GM21619 (cell line): ENCODE data around the gene CFAP53.
"Not testable (repeated sequence)": the region's sequence is repeated elsewhere in the genome, so short reads cannot be mapped to it uniquely, and the experiment has no call there.

Source experiments
- ATAC-seq: cut with Tn5 transposase; IDR thresholded peaks from one replicate; pipeline ENCODE4 v1.9.1; 2021; ENCODE audit not compliant: unreplicated experiment

CFAP53 gene, protein sequence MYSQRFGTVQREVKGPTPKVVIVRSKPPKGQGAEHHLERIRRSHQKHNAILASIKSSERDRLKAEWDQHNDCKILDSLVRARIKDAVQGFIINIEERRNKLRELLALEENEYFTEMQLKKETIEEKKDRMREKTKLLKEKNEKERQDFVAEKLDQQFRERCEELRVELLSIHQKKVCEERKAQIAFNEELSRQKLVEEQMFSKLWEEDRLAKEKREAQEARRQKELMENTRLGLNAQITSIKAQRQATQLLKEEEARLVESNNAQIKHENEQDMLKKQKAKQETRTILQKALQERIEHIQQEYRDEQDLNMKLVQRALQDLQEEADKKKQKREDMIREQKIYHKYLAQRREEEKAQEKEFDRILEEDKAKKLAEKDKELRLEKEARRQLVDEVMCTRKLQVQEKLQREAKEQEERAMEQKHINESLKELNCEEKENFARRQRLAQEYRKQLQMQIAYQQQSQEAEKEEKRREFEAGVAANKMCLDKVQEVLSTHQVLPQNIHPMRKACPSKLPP

DNA sequence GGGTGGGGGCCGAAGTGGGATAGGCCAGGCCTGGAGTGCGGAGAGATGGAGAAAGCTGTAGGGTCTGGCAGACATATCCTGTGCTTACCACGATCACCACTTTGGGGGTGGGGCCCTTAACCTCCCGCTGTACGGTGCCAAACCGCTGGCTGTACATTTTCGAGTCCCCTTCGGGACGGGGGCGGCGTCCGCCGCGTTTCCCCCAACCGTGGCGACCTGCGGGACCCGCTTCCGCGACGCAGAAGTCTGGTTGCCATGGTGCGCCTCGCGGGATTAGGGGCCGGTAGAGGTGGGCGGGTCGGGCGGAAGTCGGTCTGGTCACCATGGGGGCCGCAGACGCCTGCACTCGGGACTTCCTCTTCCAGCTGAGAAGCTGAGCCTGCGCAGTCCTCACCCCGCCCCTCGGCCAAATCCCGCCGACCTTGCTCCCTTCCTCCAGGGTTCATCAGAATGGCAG lies at the start of gene CFAP53:
Gene CFAP53 (minus strand): TSS at position 248 of the 457 bp plus-strand sequence. CDS start 91 bp downstream, at position 157.
- ATAC-seq = peak; percentile 81

DNA sequence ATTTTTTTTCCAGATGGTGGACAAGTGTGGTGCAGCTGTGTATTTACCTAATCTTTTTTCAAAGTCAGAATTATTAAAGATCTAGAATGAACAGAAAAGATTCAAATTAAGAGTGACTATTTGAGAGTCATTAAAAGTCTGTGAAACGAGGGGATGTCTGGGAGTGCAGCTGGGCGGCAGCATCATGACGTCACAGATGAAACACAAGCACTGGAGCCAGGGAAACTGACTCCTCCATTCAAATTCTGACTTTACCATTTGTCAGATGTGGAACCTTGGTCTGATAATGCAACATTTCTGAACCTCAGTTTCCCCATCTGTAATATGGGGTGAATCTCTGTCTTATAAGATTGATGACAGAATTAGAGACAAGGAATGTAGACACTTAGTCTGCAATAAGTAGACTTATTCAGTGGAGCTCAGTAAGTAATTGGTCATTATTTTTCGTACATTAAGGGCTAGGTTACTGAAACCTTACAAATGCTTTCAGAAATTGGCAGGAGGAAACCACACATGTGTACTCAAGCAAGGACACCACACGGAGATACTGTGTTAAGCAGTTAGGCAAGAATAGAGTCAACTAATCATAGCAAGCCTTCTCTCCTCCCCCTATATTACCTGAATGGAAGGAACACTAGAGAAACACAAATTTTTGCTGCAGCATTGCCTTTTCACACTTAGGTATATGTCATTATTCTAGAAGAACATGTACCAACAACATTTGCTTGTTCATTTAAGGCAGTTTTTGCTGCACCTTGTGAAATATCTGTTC lies 49.0 kb upstream of the CFAP53 start:
- ATAC-seq = peak; percentile 74

DNA sequence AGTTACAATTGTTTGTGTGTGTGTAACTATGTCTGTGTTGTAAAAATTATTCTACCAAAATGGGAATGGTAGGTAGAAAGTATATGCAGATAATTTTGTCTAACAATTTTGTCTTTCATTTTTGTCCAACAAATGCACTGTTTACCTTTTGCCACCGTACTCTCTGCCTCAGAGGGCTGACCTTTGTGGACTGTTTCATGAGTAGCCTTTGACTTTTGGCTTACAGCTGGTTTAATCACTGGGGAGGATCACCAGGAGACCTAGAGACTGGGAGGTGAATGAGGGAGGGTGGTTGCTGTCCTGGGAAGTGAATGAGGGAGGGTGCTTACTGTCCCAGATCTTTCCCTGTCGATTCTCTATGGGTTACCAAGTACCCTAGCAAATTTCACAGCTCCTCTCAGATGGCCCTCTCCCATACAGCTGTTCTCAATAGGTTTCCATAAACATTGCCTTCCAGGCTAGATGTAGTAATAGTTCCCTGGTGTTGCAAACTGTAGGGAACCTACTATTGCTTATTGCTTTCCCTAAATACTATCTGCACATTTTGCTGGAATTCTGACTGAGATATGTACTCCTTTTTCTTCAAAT lies 47.7 kb upstream of the CFAP53 start:
- no peak for ATAC-seq

DNA sequence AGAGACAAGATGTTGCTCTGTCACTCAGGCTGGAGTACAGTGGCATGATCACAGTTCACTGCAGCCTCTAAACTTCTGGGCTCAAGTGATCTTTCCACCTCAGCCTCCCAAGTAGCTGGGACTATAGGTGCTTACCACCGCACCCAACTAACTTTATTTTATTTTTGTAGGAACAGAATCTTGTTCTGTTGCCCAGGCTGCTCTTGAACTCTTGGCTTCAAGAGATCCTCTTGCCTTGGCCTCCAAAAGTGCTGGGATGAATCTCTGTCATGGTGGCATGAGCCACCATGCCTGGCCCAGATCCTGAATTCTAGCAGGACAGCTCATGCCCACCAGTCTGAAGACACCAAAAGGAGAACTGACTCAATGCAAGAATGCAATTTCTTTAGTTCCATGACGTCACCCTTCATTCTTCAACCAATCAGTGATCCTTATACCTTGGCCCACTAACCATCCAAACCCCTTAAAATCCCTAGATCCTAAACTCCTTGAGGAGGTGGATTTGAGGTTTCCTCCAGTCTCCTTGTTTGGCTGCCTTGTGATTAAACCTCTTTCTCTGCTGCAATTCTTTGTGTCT lies 46.8 kb upstream of the CFAP53 start:
- peak; percentile 31 for ATAC-seq

DNA sequence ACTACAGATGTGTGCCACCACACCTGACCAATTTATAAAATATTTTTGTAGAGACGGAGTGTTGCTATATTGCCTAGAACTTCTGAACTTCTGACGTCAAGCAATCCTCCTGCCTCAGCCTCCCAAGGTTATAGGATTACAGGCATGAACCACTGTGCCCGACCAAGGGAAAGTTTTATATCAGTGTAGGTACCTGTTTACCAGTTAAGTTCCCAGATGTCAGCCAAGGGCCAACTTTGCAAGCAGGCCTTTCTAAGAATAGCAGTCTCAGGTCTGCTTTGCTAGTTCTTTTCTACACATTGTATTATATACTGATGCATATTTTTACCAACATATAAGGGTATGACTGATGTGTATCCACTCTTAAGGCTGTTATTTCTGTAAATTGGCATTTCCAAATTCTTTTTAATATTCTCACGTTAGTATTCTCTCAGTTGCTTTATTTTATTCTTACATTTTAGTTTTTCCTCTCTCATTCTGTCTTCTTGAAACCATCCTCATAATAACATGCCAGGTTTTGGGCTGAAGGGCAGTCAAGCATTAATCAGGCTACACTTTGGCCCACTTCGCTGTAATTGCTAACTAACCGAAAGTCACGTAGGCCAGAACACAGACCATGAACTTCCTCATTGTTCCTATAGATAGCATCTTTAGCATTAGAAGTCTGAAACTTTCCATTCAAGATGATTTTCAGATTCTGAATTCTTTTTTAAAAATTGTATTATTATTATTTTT lies 46.2 kb upstream of the CFAP53 start:
- ATAC-seq = peak; percentile 63

DNA sequence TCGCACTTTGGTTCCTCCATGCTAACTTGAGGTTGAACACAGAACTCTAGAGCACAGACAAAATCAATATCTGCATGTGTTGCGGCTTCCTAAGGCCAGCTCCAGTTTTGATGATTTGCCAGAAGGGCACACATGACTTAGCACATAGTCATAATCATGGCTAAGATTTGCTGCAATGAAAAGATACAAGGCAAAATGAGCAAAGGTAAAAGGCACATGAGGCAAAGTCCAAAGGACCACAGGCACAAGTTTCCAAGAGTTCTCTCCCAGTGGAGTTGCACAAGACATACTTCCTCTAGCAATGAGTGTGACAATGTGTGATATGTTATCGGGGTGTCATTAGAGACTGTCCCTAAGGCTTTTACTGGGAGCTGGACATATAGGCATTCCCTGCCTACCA lies 45.4 kb upstream of the CFAP53 start:
- ATAC-seq = no peak

DNA sequence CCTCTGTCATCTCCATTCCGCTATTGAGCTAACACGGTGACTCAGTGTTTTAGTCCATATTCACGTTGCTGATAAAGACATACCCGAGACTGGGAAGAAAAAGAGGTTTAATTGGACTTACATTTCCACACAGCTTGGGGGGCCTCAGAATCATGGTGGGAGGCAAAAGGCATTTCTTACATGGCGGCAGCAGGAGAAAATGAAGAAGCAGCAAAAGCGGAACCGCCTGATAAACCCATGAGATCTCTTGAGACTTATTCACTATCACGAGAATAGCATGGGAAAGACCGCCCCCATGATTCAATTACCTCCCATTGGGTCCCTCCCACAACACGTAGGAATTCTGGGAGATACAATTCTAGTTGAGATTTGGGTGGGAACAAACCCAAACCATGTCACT lies 43.8 kb upstream of the CFAP53 start:
- ATAC-seq = no peak

DNA sequence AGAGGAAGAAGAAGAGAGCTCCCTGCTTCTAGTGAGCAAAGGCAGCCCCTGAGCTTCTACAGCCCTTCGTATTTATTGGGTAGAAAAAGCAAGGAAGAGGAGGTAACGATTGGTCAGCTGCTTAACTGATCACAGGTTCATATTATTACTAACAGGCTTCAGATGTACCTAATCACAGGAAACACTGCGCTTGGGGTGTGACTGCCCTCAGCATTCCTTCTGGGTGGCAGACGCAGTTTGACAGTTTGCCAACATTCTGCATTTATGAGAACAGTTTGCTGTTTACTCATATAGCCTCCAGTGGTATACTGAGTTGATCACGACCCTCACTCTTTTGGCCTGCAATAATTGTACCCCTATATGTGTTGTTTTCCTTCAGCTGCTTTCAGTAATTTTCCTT lies 42.6 kb upstream of the CFAP53 start:
- not testable (repeated sequence) for ATAC-seq

DNA sequence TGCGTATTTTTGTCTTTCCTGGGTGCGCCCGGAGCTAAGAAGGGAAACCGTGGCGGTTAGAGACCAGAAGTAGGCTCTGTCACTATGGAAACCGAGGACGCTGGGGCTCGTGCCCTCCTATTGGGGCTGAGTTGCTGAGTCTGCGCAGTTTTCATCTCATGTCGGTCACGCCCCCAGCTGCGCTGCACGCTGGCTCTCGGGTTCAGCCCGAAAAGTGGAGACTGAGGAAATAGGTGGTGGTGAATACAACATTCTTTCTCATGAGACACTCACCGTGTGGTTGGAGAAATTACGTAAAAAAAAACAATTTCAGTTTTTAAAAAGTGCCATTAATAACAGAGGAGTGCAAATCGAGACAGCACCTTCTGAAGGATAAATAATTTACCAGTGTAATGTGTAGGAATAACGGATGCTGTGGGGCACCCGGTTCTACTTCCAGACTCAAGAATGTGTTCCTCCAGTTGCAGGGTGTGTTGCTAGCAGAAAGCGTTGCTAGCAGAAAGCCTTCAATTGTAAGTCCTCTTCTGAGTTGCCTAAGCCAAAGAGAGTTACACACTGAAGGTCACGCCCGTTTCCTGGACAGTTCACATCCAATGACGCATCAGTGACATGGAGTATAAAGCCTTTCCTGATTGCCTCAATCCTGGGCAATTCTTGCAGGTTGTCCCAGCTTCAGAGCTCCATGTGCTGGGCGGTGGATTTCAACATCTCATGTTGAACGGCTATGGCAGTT lies 41.6 kb upstream of the CFAP53 start:
- peak; percentile 93 for ATAC-seq

DNA sequence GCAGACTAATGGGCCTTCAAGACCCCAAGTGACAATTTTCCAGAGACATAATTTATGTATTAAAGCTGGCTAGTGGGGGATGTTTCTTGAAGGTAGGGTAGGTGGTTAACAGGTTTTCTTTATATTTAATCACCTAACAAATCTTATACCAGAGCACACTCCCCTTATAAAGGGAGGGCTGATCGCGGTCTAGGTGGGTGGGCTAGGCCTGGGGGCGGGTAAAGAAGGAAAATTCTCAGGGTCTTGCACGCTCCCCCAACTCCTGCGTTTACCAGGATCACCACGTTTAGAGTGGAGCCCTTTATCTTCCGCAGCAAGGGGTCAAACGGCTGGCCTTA lies 41.1 kb upstream of the CFAP53 start:
- no peak for ATAC-seq

DNA sequence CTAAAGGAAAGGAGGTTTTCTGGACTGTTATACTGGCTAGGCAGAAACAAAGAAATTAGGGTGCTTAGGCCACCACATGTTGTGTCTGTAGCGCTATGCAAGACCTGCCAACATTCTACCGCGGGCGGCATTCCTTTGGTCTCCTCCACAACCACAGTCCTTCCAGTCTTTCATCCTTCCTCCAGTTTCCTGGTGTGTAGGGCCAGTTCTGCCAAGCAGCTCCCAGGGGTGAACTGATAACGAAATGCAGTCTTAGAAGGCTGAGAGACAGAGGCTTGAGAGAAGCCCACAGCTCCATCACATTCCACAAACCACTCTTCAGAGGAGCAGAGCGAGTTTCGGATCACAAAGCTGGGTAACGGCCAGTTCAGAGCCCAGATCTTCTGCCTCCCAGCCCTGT lies 40.6 kb upstream of the CFAP53 start:
- no peak for ATAC-seq

DNA sequence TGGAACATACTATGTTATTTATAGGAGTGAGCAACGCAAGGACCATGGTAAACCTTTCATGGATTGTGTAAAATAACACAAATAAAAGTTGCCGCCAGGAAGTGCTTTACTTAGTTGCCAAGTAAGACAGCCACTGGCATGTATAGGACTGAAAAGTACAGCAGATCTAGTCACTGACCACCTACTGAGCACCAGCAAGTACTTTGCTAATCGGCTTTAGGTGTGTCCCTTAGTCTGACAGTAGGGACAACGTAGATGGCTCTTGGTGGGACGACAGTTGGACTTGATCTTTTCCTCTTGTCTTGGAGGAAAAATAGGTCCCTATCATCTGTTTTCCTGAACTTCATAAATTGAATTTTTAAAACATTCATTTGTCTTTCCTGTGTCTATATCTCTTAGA lies 34.8 kb upstream of the CFAP53 start:
- ATAC-seq = no peak

DNA sequence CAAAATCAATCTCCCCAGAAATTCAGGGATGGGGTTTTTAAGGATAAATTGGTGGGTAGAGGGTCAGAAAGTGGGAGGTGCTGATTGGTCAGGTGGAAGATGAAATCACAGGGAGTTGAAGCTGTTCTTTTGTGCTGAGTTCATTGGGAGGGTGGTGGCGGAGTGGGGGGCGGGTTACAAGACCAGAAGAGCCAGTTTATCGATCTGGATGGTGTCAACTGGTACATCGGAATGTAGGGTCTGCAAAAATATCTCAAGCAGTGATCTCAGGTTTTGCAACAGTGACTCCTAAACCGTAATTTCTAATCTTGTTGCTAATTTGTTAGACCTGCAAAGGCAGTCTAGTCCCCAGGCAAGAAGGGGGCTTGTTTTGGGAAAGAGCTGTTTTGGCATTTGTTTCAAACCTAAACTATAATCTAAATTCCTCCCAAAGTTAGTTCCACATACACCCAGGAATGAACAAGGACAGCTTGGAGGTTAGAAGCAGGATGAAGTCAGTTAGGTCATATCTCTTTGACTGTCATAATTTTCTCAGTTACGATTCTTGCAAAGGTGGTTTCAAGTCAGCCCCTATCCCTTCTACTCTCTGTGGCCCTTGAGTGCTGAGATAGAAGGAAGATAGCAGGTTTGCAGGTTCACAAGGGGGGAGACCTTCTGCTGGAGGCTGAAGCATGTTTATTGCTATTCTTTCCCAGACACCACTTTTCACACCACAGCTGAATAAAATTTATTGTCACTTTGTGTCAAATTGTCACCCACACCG lies 33.5 kb upstream of the CFAP53 start:
- ATAC-seq = no peak

DNA sequence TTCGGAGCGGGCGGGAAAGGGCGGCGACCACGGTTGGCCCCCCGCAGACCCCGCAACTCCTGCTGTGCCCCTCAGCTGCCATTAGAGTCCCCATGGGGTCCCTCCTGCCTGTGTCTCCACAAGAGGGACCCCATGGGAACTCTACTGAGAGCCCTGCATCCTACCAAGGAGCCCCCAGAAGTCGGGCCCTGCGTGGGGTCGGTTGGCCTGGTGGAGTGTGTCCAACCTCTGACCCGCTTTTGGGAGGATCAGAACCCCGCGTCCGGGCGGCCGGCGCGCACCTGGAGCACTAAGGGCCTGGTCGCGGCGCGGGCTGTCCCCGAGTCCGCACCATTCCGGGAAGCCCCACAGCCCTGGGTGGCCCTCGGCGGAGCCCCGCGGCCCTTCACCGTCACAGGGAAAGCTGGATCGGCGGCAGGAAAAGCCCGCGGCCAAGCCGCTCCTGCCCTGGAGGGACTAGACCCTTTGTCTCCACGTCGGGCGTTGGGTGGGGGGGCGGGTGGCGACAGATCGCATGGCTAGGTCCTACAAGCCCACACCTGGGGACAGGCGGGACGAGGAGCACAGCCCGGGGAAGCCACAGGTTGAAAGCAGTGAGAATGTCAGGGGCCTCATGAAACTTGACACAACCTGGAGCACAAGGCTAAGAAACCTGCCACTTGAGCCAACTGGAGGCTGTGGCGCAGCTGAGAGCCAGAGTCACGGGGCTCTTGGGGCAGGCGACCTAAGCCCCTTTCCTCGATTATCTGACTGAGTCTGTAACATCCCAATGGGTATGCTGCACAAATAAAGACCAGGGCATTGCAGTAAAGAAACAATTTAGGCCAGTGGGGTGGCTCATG lies 32.4 kb upstream of the CFAP53 start:
- ATAC-seq = no peak

DNA sequence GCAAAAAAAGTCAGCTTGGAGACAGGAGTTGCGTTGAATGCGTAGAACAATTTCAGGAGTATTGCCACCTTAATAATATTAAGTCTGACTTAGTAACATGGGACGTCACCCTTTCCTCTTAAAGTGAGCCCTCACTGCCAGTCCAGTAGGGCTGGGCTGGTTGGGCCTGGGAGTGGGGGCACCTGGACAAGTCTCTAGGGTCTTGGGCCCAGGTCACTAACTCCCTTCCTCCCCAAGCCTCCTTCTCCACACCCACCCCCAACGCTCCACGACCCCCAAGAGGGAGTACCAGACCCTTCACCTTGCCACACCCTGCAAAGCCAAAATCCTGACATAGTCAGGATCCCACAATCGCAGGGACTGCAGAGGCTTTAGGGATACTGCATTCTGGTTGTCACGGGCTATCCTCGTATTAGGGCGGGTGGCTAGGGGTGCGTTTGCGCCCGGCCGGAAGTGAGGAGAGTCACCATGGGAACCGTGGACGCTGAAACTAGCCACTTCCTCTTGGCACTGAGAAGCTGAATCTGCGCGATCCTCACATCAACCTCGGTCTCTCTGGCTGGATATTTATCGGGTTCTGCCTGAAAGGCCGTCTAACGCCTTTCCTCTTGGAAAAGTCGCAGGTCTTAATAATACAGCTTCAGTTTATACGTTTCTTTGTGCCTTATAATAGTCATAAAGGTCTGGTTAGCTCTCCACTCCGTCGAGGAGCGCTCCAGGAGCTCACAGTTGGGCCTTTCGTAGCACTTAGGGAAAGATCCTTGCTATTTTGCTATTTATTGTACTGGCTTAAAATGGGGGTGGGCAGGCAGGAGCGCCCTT lies 31.5 kb upstream of the CFAP53 start:
- peak; percentile 100 for ATAC-seq

DNA sequence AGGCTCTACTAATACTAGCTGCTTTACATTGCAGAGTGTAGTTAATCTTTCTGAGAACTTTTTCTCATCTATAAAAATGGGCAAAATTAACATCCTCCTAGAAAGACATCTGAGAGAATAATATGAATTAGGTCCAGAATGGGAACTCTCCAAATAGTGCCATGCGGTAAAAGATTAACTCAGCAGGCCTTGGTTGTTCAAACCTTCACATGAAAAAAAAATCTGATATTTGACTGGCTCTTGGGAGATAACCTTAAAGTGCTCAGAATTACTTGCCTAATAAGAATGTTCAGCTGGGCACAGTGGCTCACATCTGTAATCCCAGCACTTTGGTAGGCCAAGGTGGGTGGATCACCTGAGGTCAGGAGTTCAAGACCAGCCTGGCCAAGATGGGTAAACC lies 26.7 kb upstream of the CFAP53 start:
- no peak for ATAC-seq

DNA sequence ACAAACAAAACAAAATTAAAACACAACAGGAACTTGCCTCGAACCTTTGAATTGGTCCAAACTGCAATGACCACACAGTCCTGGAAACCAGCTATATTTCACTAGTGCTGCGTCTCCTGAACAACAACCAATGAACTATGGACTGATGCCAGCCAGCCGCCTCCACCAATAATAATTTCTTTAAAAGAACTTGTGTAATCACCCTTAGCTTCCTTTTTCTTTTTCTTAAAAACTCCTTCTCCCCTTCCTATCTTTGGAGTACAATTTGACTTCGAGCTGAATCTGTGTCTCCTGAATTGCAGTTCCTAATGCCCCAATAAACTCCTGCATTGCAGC lies 22.8 kb upstream of the CFAP53 start:
- ATAC-seq = no peak
